K562 (cell line): Measurements from ENCODE around the gene SH3BGRL3. TPM values are rescaled to one million over a fixed set of nuclear protein-coding genes. Genes with fewer than 3 reads are reported as not detected.

Experiments used
- FOXM1 ChIP-seq, 2 experiments: fragments of 450-650 bp in 1 of 2; sonication (generic) in 1 of 2; formaldehyde crosslinking in 1 of 2; IDR thresholded peaks; 2 replicates each; pipeline versions ENCODE4 v1.6.1 to v1.9.0; 2017 to 2022; ENCODE audit warnings: low read depth in 2 of 2, mild to moderate bottlenecking in 2 of 2, missing genetic modification reagents in 1 of 2, moderate library complexity in 1 of 2
- GTF3C2 ChIP-seq: IDR thresholded peaks from 3 replicates; pipeline ENCODE4 v1.6.1; 2011; ENCODE audit warnings: borderline replicate concordance, mild to moderate bottlenecking, moderate library complexity; ENCODE audit not compliant: insufficient read length; ENCODE audit errors: extremely low read depth
- HES1 ChIP-seq: fragments of 450-650 bp; IDR thresholded peaks from 2 replicates; pipeline ENCODE4 v1.6.1; 2016; ENCODE audit warnings: low read depth, mild to moderate bottlenecking, moderate library complexity
- HIVEP1 ChIP-seq: fragments of 250-450 bp; sonication (Bioruptor Pico); IDR thresholded peaks from 2 replicates; pipeline ENCODE4 v1.4.0; 2020; ENCODE audit warnings: mild to moderate bottlenecking
- HOMEZ ChIP-seq: fragments of 250-450 bp; sonication (Bioruptor Pico); IDR thresholded peaks from 2 replicates; pipeline ENCODE4 v1.4.0; 2020; ENCODE audit warnings: mild to moderate bottlenecking, moderate library complexity
- MCM5 ChIP-seq: fragments of 450-650 bp; IDR thresholded peaks from 2 replicates; pipeline ENCODE4 v1.6.1; 2016; ENCODE audit warnings: low read depth
- NCOR1 ChIP-seq: fragments of 450-650 bp; IDR thresholded peaks from 2 replicates; pipeline ENCODE4 v1.6.1; 2016; ENCODE audit warnings: mild to moderate bottlenecking, moderate library complexity
- POLR2AphosphoS2 ChIP-seq: IDR thresholded peaks from 2 replicates; pipeline ENCODE4 v1.6.1; 2012; ENCODE audit warnings: low read length, improper control_type of control experiment
- POLR2B ChIP-seq: fragments of 450-650 bp; IDR thresholded peaks from 2 replicates; pipeline ENCODE4 v1.6.1; 2018; ENCODE audit warnings: low read depth; ENCODE audit not compliant: partially characterized antibody
- THRAP3 ChIP-seq: fragments of 450-650 bp; IDR thresholded peaks from 2 replicates; pipeline ENCODE4 v1.6.1; 2016; ENCODE audit warnings: mild to moderate bottlenecking, inconsistent platforms, borderline replicate concordance
- UBTF ChIP-seq, 2 experiments: IDR thresholded peaks; 2 replicates each; pipeline ENCODE4 v1.6.1; 2012; ENCODE audit warnings: improper control_type of control experiment in 2 of 2, low read depth in 2 of 2, low read length in 2 of 2, borderline replicate concordance in 1 of 2
- ZBTB26 ChIP-seq: fragments of 450-650 bp; formaldehyde crosslinking; IDR thresholded peaks from 2 replicates; pipeline ENCODE4 v1.4.0; 2022; ENCODE audit warnings: missing genetic modification characterization
- ZNF507 ChIP-seq: conservative IDR thresholded peaks from 2 replicates; pipeline ENCODE4 v1.6.1; 2017; ENCODE audit warnings: missing genetic modification characterization, missing compliant biosample characterization
- ZNF512 ChIP-seq: IDR thresholded peaks from 2 replicates; pipeline ENCODE4 v1.6.1; 2016; ENCODE audit warnings: missing genetic modification characterization, missing compliant biosample characterization
- polyA plus RNA-seq, 8 experiments: library from polyadenylated mRNA; depleted of rRNA in 4 of 8; stranded (reverse) in 5 of 8; unstranded in 3 of 8; fragments of >200 nt; fragmentation: Nextera tagmentation in 2 of 8; fragmentation: Illumina TruSeq in 1 of 8; extraction: Ambion mirVana in 2 of 8; extraction: Trizol in 1 of 8; gene quantifications; 2 replicates each; pipeline versions ENCODE4 v1.2.1 to v1.2.3, GENCODE V29; 2011 to 2014; ENCODE audit warnings: inconsistent platforms in 1 of 8, missing spikeins in 1 of 8
- total RNA-seq, 7 experiments: library from RNA; depleted of rRNA in 6 of 7; stranded (reverse); fragments of >200 nt in 6 of 7; fragmentation: Illumina TruSeq in 2 of 7; extraction: Trizol in 2 of 7; gene quantifications; 2 replicates each; pipeline versions ENCODE4 v1.2.1 to v1.2.3, GENCODE V29; 2011 to 2021; ENCODE audit warnings: low replicate concordance in 1 of 7

SH3BGRL3 gene
- total and polyA plus RNA-seq, 9 of the 15 experiments (the other 6 are each of a cell fraction or from before 2014, with no cell fraction given): 30.3 to 140 (median 54.2) TPM

- no peak for TF ChIP-seq GTF3C2
- TF ChIP-seq HOMEZ: no peak
- TF ChIP-seq ZNF512: no peak
- peak; percentile 70 for TF ChIP-seq HES1
- no peak for TF ChIP-seq POLR2B
- TF ChIP-seq POLR2AphosphoS2: no peak
- peak; percentile 84 for TF ChIP-seq NCOR1
- no peak for TF ChIP-seq HIVEP1
- no peak; the same call in 1 of the 2 replicates for TF ChIP-seq ZBTB26 (CRISPR knock-in tag)
- no peak for TF ChIP-seq MCM5
- no peak for TF ChIP-seq FOXM1 (IDR thresholded peaks at IDR 0.05; ENCODE audit: low read depth)
- TF ChIP-seq FOXM1 (CRISPR knock-in tag; IDR thresholded peaks at IDR 0.05; ENCODE audit: low read depth): no peak; the same call in 1 of the 2 replicates
- TF ChIP-seq ZNF507 (tag): no peak
- TF ChIP-seq UBTF (IDR thresholded peaks at IDR 0.05; ENCODE audit: borderline replicate concordance in 1 of 2, low read depth in 2 of 2, low read length in 2 of 2): no peak
- no peak for TF ChIP-seq THRAP3
Observed at GRCh38 chr1:26284597-26285347, 4.9 kb downstream of the SH3BGRL3 start (continued).
